ENCODE measurements around the gene MAGI2.
A peak's percentile ranks its signal among the peaks of the same experiment; 100 is the strongest.

MAGI2 gene

DNA sequence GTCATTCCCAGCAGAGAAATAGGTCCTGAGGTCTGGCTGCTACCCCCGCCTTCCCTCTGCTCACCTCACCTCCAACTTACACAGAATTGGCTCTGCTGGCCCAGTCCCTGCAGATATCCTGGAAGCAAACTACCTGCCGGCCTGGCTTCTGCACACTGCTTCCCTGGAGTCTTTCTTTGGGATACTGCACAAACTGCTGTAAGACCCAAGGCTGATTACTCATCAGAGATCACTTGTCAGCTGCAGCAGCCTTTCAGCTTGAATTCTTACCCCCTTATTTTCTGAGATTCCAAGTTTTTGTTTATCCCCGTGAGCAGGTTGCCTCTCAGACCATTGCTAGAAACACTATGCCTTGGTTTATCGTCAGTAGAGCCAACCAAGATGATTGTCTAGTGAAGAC lies 1228.5 kb downstream of the MAGI2 start:
- no peak for DNase-seq (ENCODE audit: low read depth)

DNA sequence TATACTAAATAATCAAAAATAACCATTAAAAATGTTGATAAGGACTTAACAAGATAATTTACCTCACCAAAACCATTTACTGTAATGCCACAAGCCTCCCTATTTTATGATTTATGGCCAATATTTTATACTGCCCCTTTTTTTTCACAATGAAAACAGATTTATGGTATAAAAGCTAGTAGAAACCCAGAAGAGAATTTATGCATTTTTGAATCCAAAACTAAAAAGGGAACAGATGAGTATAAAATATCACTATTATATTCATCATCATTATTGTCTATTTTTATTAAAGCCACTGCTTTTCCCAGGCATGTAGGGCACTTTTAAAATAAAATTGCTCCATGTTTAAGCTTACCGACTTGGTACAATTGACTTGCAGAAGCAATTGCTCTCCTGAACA lies 1229.9 kb downstream of the MAGI2 start:
- no peak for DNase-seq (ENCODE audit: low read depth)

DNA sequence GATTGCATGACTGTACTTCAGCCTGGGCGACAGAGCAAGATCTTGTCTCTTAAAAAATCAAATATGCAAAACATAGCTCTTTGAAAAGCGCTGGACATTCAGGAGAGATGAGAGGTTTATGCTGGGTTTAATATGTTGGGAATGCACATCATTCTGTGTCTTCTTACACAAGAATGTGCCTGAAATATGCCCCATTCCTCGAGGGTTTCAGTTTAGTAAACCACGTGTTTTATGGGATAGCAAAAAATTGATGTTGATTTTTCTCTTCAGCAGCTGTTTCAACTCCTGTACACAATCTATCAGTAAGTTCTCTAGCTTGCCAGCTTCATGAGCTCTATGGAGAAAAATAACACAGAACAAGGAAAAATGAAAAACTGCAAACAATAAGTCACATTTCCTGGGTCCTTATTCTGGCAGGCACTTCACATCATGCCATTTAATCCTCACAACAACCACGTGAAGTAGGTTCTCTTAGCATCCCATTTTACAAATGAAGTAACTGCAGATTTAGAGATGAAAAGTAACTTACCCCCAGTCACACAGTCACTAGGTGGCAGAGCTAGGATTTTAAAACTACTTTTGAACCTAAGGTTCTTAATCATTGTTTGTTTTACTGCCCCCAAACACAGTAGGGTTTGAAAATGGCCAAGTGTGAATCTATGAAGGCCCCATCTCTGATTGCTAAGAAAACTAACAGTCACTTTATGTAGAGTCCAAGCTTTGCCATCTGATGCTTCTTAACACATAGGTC lies 1231.3 kb downstream of the MAGI2 start:
- DNase-seq (ENCODE audit: low read depth): peak; percentile 27

DNA sequence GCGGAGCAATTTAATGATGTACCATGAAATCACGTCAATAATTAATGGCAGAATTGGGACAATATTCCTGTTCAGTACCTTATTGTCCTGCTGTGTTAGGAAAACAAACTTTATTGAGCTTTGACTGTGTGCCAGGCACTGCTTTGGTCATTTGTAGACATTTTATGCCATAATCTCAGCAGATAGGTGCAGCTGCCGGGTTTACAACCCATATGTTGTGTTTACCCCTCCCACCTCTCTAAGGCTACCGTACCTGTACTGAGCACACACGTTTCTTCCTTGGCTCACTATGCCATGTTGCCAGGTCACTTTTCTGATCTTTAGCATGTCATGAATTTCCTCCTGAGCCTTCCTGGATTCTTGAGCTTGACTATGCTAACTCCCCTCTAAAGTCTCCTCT lies 1232.7 kb downstream of the MAGI2 start:
- DNase-seq (ENCODE audit: low read depth): no peak

DNA sequence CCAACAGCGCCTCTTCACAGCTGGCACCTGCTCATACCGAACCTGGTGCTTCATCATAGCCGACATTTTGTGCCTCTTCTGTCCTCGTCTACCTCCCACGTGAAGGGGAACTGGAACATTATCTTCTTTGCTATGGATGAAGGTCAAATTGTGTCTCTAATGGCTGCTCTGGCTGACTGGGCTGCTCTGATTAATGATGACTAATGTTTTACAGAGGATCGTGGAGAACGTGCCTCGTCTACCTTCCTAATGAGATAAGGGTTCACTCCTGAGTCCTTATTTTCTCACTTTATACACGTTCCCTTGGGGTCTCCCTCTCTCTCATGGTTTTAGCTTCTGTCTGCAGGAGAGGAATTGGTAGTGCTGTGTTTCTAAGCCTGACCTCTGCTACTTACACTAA lies 1234.6 kb downstream of the MAGI2 start:
- no peak for DNase-seq (ENCODE audit: low read depth)

DNA sequence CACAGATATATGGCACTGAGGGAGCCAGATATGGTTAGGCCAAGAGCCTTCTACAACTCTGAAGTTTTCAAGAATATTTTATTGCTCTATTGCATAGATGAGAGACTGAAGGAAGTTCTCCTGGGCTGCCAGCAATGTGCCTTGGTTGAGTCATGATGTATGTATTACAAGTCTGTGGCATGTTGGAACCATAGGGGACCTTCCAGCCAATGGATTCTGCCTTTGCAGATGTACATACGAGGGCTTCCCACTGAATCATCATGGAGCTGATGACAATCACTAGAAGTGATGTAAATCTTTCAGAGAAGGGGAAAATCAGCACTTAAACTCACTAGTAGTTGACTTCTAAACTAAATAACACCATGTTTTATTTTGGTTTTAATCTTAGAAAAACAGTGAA lies 1235.4 kb downstream of the MAGI2 start:
- DNase-seq (ENCODE audit: low read depth): no peak

DNA sequence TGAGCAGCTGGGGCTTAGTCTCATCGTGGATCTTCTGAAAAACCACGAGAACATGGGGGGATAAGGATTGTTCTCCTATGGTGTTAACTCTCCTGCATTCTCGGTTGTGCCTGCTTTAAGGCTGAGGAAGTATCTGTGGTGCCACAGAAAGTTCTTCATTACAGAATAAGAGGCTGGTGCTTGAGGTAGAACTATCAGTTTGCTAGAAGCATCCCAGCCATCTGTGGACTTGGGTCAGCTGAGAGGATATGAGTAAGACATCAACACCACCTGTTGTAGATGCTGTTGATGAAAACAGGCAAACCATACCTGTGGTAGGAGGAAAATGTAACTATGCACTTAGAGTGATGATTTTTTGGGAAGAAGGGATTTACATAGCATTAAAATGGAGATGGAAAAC lies 1238.3 kb downstream of the MAGI2 start:
- no peak for DNase-seq (ENCODE audit: low read depth)

DNA sequence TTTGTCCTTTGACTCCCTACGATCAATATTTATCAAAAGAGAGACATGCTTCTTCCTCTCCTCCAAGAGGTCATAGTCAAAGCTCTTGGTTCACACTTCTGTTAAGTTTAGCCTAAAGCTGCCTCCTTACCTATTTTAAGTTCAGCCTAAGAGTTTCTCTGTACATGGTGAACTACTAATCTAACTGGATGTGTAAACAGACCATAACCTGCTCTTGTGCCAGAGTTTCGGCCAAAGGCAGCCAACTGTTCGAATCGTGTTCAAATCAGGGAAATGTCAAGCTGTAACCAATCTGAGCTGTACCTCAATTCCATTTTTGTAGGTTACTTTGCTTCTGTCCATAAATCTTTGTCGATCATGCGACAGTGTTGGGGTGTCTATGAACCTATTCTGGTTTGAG lies 1240.1 kb downstream of the MAGI2 start:
- no peak for DNase-seq (ENCODE audit: low read depth)

DNA sequence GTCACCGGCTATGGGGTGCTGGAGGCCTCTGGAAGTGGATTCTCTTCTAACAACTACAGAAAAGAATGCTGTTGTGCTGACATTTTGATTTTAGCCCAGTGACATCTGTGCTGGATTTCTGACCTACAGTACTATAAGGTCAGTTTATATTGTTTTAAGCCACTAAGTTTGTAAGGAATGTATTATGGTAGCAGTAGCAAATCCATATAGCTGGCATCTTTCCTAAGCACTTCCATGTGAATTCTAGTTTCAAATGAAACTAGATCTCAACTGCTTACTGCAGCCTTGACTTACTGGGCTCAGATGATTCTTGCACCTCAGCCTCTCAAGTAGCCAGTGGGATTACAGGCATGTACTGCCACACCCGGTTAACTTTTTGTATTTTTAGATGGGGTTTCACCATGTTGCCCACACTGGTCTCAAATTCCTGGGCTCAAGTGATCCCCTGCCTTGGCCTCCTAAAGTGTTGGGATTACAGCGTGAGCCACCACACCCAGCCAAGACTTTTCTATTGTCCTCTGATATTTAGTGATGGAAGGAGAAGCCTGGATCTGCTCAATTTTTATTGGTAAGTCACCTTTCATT lies 1240.9 kb downstream of the MAGI2 start:
- no peak for DNase-seq (ENCODE audit: low read depth)

DNA sequence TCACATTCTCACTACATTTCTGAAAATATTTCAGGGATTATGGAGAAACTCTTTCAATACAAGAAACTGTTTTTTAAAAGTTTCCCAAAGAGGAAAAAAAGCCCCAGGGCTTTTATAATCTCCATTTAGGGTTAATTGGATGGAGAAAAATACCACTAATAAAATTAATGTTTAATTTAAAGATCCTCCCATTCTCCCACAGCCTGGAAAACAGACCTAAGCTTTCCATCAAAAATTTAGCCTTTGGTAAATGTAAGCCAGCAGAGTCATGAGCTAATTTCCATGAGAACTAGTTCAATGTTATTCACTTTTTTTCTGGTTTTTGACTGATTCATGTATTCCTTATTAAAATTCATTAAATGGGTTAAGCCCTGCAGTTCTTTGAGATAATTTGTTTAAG lies 1246.2 kb downstream of the MAGI2 start:
- no peak for DNase-seq (ENCODE audit: low read depth)

DNA sequence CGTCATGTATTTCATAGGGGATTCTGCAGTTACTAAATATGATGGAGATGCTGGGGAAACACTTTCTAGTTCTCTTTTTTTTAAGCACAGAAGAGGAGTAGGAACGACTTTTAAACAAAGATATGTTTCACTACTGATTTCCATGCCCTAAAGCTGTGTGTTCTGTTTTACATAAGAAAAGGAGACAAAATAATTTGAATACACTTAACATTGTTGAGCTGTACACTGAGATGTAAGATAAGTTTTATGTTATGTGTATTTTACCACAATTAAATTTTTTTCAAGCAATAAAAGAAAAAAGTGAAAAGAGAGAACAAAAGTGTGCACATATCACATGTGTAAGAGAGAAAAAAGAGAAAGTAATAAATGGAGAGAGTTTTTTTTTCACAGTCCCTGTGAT lies 1246.7 kb downstream of the MAGI2 start:
- DNase-seq (ENCODE audit: low read depth): no peak

DNA sequence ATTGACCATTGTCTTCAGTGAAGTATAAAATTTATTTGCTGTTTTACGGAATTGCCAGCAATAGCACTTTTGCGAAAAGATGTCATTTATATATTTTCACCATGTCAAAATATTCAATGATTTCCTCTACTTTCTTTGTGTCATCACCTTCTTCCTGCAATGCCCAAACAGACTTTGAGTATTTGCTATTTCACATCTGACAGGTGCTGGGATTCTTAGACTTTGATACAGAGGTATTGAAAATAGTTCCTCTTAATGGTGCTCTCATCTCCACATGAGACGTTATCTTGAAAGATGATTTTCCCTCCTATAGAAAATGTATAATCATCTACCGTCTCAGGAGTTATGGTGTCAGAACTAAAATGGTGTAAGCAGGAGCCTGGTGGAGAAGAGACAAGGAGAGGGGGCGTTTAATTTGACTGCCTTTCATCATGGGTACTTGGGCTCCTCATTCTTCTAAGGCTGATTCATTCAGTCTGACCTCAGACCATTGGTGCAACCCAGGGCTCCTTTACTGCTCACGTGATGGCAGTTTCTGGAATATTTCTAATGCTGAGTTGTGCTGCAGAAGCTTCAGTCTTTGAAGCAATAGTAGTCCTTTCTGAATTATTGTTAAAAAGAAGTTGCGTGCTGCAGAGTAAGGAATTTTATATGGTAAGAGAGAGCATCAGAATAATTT lies 1250.3 kb downstream of the MAGI2 start:
- no peak for DNase-seq (ENCODE audit: low read depth)

DNA sequence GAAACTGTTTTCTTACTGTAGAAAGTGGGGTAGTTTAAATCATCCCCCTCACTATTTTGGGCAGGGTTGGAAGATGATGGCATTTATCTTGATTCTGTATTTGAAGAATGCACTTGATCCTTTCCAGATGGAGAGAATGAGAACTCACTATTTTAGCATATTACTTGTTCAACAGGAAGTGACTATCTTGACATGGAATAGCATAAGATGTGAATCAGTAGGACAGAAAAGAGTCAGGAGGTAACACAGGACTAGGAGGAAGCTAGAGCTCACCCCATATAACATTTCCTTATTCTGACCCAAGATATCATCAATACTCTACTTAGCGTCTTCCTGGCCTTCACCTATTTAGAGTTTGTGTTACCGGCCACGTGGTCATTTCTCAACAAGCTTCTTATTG lies 1254.7 kb downstream of the MAGI2 start:
- peak; percentile 43 for DNase-seq (ENCODE audit: low read depth)

DNA sequence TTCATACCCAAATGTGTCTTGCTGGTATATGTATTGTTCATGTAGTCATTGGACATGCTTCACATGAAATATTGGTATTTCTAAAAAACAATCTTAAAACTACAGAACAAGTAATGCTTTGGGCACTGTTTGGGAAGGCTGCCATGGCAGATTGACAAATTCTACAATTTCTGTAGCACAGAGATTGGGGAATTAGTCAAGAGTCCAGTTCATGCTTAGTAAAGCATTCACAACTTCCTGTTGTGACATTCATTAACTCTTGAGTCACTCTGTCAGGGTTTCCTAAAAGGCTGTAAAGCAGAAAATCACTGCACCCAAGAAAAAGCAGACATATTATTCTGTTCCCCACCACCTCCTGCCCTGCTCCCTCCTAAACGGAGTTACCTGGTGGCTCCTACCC lies 1256.0 kb downstream of the MAGI2 start:
- DNase-seq (ENCODE audit: low read depth): peak; percentile 84

DNA sequence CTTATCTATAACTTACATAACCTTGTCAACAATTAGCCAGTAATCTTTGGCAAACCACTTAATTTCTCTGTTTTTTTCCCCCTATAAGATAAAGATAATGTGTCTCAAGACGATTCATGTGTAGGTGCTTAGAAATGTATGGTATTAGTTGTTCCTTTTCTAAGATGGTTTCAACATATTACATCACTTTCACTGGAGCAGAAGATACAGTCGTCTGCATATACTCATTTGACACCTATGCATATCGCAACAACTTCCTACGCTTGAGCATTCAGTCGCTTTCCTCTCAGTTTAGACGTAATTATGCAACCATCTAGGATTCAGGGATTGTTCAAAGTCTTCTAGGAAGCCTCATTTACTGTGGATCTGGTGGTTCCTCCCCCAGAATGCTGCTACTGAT lies 1258.2 kb downstream of the MAGI2 start:
- DNase-seq (ENCODE audit: low read depth): no peak

DNA sequence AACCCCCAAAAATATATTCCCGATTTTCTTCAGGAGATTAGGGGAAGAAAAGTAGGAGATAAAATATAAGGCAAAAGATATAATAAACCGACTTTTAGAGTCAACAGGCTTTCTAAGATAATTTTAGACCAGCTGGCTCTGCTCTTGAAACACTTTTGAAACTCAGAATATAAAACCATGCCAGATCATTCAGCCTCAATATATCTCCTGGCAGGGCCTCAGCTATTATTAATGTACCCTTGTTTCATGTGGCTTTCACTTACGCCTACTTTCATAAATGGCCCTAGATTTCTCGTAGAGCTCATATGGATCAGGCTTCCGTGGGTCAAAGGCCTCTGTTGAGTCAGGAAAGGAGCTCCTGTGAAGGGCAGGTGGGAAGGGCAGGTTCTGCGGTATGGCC lies 1258.9 kb downstream of the MAGI2 start:
- no peak for DNase-seq (ENCODE audit: low read depth)

DNA sequence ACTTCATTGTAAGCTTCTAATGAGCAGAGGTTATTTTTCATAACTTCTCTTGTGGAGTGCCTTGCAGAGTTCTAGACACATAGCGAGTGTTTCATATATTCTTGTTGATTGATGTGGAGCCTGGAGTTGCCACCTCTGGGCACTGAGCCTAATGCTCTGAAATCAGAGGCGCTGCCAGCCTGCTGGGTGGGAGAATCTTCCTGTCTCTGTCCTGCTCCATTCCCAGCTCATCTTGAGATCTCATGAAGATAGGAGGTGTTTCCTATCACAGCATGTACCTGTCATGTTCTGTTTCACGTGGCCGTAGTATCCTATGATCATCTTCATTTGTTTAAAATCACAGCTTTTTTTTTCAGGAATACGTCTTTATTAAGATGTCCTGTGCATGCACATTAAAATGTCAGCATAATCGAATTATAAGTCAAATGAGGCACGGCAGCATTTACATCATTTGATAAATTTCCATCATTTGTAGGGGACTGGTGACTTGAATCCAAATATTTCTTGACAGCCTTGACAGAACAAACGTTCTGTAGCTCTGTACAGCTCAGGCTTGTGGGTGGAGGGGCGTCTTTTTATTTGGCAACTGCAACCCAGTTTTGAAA lies 1261.9 kb downstream of the MAGI2 start:
- DNase-seq (ENCODE audit: low read depth): no peak

DNA sequence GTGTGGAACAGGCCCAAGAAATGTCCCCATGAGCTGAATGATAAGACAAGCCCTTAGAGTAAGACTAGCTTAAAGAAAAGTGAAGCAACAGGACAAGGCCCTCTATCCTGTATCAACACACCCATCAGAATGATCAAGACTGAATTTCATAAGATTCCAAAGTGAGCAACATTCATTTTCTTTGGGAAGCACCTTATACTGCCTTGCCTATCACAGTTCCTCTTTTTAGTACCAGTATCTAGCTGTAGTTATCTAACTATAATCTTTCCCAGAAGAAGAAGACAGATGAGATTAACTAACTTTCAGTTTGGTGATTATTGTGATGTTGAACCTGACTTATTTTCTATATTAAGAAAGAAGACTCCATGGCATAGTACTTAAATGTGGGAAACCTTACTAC lies 1263.7 kb downstream of the MAGI2 start:
- no peak for DNase-seq (ENCODE audit: low read depth)

DNA sequence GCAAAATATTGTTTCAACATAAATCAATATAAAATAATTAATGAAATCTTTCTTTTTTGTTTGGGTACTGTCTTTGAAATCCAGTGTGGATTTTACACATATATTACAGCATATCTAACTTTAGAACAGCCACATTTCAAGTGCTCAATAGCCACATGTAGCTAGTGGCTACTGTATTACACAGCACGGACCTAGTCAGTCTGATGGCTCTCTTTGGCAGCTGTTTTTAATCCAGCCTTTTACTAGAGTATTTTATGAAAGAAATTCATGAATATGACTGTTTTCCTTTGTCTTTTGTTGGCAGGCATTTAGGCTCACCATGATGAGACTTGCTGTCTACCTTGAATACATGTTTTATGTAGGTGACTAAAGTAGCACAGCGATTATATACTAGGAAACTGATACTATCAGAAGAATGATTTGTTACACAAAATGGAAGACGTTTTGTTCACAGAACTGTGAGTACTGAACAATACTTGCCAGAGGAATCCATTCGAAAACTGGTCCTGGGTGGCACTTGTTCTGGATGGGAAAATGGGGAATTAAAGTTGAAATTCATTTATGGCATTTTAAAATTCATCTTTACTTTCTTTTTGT lies 1268.2 kb downstream of the MAGI2 start:
- no peak for DNase-seq (ENCODE audit: low read depth)

DNA sequence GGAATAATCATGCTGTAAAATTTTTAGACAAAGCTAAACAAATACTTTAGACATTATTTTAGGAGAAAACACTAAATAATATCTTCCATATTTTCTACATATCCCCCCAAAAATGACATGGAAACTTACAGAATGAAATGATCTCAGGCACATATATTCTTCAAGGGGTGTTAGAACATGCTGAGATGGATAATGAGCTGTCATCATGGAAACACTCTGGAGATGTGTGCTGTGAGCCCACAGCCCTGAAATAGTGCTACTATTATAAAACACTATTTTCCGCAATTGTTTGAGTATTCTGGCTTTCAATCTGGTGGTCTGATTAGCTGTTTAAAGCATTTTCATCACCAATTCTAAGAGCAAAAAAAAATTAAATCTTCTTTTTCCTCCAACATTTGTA lies 1269.2 kb downstream of the MAGI2 start:
- no peak for DNase-seq (ENCODE audit: low read depth)

DNA sequence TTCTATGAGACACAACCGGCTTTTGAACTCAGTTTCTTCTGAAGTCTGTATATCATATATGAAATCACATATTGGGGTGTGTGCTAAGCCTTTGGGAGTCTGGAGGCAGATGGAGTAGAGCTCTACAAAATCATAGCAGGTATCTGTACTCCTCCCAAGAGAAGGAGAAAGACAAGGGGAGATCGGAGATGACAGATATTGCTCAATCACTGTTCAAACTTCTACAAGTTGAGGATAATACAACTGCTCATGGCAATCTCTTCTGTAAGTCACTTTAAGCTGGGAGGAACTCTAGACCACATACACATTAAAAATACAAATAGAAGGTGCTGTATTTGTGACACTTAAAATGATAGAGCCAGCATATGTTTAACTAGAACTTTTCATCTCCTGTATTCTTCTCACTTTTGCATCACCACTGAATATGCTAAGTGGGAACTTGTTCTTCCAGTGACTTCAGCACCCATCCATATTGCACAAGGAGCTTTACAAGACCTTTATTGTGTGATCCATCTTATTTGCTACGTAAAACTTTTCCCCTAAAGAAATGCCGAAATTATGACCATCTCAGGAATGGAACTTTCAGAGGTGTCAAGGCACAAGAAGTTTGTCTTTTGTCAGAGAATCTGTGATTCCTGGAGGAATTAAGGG lies 1273.5 kb downstream of the MAGI2 start:
- no peak for DNase-seq (ENCODE audit: low read depth)

DNA sequence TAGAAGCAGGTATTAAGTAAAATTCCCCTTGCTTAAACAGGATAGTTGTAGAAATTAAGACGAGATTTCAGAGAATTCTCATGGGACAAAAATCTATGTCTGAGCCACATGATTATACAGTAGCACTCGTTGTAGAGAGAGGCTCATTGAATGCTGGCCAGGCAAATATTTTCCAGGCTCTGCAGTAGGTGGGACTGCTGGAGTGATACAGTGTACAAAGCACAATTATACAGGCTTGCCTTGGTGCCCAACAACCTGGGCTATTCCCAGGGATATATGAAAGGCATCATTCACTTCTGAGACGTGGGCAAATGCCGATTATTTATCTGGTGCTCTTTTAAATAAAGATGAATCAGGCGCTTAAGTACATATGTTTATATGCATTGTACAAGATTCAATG lies 1274.3 kb downstream of the MAGI2 start:
- no peak for DNase-seq (ENCODE audit: low read depth)
